HG02588 (cell line): ENCODE results near the gene INPP5A.

ENCODE experiments used
- ATAC-seq: cut with Tn5 transposase; IDR thresholded peaks from one replicate; pipeline ENCODE4 v1.9.1; 2021; ENCODE audit warnings: mild to moderate bottlenecking, moderate library complexity; ENCODE audit not compliant: unreplicated experiment

INPP5A gene

DNA sequence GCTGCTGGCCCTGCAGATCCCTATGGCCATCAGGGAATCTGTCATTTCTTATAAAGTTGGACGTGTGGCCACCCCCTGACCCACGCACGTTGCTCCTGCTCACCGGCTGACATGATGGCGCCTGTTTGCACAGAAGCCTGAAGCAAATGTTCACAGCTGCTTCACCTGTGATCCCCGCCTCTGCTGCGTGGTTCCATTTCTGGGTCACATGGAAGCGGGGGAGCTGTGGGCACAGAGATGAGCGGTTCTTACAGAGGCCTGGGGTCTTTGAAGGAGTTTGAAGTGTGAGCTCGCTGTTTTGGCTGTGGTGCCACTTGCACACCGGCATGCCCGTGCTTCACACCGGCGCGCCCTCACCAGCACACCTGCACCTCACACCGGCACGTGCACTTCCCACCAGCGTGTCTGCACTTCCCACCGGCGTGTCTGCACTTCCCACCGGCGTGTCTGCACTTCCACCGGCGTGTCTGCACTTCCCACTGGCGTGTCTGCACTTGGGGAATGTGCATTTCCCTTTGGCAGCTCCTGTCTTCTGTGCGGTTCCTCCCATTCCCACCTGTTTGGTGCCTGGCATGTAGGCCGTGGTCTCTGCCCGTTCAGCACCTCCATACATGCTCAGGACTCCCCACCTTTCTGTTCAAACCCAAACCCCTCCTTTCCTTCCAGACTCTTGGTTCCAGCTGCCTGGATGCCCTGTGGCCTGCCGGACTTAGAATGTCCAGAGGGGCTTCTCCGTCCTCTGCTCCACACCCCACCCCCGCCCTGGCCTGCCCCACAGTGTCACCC, 86.7 kb downstream of the INPP5A start:
- ATAC-seq, result no peak

- ATAC-seq, result no peak
Measured at GRCh38 chr10:132624847-132625471, 87.4 kb downstream of the INPP5A start.

DNA sequence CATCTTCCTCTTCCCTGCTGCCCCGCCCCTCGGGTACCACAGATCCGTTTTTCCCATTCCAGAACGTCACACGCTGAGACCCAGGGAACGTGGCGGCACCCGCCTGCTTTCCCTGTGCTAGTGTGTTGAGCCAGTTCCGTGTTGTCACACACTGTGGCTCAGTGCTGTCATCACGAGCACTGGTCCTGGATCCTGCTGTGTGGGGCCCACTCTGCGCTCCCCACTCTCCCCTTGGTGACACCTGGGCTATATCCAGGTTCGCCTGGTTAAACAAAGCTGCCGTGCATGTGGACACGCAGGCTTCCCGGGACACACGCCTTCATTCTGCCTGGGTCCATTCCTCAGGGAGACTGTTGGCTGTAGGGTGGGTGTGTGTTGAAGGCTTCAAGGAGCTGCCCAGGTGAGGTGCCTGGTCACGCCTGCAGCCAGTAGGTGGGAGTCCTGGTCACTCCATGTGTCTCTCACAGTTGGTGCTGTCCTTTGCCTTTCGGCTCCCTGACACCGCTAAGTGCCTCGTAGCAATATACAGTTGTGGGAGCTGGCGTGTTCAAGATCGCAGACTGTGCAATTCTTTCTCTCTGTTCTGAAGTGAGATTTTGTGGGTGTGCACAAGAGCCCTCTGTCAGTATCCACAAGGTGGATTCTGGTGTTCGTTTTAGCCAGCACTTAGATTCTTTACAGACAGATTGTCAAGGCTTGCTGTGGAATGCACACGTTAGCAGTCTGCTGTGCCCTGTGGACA, 88.6 kb downstream of the INPP5A start:
- no peak for ATAC-seq

DNA sequence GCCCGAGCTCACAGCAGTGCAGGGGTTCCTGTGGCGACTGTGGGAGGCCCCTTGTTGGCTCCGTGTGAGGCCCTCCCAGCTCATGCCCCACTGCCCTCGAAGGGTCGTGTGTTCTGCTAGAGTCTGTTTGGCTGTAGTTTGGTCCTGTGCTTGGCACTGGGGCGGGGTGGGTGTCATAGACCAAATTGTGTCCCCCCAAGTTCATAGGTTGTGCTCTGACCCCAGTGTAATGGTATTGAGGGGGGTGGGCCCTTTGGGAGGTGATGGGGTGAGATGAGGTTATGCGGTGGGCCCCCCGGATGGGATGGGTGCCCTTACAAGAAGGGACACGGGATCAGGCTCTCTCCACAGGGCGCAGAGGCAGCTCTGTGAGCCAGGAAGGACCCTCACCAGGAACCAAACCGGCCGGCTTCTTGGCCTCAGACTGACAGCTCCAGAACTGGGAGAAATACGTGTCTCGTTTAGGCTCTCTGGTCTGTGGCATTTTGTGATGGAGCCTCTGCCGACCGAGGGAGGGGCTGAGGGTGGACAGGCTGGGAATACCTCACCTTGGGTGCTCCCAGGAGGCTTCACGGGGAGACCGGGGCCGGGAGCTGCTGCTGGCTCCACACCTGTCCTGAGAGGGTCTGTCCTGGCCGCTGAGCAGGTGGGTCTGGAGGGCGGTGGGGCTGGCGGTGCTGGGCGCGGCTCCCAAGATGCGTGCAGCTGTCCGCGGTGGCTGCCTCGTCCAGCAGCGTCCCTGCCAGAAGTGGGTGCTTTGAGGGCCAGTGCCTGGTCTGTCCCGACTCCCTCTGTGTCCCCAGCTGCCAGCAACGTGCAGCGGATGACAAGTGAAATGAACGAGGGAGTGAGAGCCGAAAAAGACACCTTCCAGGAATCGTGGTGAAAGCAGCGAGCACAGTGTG, 89.4 kb downstream of the INPP5A start:
- no peak for ATAC-seq

DNA sequence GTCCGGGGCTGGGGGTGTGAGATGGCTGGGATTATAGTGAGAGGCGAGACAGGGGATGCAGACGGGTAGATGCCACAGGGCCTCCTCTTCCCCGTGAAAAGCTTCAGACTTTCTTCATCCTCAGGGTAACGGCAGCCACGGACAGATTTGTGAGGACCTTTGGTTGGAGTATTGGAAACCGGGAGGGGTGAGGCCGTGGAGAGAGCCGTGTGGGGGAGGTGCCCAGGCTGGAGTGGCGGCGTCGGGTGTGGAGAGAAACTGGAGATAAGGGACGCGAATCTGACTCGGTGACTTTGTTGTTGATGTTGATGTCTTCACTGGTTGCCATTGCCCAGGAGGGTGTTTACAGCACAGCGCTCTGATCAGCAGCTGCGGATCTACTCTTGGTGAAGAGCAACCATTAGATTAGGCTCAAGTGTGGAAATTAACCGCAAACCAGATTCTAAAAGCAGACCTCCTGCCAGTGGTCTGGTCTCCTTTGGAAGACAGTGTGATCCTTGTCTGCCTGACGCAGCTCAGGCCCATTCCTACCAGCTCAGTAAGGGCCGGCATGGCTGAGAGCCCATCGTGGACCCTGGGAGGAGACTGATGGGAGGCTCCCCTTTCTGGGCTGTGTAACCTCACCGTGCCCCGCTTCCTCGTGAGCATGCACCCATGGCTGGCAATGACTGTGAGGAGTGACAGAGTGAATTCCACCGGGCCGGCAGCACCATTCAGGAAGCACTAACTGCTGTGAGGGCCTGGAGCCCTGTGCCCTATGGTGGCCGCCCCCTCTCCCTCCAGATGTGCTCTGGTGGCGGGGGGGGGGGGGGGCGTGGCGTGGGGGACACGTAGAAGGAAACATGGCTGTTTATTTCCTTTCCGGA, 90.3 kb downstream of the INPP5A start:
- ATAC-seq, result no peak

DNA sequence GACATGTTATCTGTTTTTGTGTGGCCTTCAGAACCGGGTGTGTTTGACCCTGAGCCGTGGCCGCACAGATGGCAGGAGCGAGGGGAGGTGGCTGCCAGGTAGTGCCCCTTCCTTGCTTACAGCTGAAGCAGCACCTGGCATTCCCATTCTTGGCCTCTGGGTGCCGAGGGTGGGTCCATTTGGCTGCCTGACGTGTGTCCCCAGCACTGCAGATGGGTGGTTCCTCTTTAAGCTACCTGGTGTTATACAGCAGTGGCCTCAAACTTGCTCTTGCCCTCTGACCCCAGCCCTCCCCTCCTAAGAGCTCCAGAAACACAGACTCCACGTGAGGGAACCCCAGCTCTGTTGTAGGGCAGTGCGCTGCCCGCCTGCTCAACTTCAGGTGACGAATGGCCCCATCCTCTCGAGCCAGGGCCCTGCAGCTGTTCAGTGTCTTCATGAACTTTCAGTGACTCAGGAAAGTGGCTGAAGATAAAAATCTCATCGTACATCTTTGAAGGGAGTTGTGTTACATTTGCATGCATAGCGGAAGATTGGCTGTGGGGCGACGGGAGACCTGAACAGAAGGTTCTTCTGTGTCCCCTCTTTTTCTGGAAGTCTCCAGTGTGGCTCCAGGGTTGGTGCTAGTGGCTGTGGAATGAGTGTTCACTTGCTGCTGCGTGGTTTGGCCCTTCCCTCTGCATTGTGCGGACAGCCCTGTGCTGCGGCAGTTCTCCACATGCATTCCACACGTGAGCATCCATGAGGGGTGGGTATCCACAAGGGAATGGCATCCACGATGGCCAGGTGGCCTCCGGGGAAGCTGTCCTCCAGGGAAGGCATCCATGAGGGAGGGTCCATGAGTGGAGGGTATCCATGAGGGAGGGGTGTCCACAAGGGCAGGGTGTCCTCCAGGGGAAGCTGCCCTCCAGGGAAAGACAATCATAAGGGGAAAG, 91.6 kb downstream of the INPP5A start:
- no peak for ATAC-seq

GRCh38 chr10:132630156-132630555, 92.6 kb downstream of the INPP5A start:
- ATAC-seq, result no peak

- no peak for ATAC-seq
Measured at GRCh38 chr10:132630666-132631337, 93.2 kb downstream of the INPP5A start.

DNA sequence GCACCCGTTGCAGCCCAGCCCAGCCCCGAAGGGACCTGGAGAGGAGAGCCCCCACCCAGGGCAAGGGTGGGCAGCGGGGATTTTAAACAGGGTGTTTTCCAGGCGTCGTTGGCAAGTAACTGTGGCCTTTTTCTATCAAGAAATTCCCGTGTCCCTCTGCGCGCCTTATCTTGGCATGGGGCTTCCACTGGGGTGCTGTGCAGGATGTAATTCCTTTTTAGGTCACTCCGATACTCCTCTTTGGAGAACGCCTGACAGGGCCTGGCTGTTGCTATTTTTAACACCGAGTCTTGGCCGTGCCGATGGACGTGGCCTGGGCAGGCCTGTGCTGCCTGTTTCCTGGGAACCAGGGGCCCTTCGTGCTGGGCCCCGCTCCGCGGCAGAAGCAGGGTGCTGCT, 93.8 kb downstream of the INPP5A start:
- ATAC-seq, result no peak

DNA sequence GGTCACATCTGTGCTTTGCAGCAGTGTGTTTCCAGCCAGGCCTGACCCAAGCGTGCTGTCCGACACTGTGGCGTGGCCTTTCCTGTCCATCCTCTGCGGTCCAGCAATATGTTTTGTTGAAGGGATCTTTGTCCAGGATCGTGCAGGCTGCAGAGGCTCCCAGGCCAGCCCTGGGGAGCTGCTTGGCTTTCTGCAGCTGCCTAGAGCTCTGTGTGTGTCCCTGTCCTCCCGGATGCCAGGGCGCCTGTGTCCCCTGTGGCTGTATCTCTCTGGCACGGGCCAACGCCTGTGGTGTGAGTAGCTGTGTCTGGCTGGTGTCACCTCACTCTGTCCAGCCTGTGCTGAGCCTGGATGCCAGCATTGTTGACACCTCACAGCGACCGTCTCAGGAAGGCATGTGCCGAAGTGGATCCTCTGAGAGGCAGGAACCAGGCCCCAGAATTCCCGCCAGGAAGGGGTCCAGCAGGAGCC, 94.5 kb downstream of the INPP5A start:
- no peak for ATAC-seq

DNA sequence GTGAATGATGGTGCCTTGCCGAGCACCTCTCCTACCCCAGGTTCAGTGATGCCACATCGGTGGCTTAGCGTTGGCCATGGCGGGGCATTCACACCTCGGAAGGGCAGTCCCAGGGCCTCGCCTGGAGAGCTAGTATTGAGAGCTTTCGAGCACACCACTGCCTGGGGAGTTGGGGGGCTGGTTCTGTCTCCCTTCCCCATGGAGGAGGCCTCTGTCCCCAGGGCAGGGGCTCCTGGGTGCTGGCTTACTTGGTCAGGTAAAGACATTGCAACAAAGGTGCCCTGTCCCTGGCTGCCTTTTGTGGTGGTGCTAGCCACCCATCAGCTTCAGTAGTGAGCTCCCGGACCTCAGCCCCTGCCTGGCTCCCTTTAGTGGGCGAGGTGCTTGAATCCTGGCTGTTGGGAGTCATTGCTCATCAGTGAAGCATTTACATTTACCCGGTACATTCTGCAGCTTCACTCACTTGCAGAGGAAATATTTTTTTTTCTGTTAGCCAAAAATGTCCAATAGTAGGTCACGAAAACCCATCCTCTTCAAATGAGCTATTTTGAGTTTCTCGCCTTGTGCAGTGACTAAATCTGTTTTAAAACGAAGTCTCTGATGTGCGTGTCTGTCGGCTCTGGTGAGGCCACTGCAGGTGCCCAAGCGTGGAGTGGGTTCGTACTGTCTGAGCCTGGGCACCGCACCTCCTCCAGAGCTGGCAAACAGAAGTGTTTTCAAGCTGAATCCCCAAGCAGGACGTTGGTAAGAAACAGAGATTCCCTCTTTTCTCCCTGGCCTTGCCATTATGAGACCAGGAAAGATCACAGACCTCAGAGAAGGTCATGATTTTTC, 95.5 kb downstream of the INPP5A start:
- no peak for ATAC-seq

- no peak for ATAC-seq
Measured at GRCh38 chr10:132634241-132634946, 96.8 kb downstream of the INPP5A start.

DNA sequence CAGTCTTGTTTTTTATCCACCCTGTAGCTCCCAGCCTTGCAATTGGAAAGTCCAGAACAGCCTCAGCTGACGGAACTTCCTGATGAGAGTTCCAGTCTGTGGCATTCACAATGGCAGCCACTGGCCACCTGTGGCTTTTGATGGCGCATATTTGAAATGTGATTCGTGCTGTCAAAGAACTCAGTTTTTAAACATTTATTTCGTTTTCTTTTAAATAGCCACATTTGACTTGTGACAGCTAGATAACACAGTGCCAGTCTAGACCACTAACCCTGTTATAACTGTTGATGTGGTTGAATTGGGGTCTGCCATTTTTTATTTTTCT, 97.3 kb downstream of the INPP5A start:
- ATAC-seq, result no peak

DNA sequence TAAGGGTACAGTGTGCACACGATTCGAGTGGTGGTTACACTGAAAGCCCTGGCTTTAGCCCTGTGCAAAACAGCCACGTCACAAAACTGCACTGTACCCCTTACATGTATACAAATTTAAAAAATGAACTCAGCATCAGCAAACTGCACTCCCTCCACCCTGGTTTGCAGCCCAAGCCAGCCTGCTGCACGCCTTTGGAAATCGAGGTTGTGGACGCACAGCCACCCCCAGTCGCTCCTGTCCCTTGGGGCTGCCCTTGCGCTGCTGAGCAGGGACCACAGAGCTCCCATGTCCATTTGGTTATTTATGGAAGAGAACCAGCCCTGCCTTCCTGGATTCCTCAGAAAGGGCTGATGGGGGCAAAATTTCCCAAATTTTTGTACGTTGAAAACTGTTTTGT, 98.8 kb downstream of the INPP5A start:
- no peak for ATAC-seq

GRCh38 chr10:132637477-132638129, 100.0 kb downstream of the INPP5A start:
- ATAC-seq, result no peak

- no peak for ATAC-seq
Measured at GRCh38 chr10:132638130-132638515, 100.5 kb downstream of the INPP5A start.
